ENCODE measurements around the gene GPR37. TPM values are rescaled to one million over a fixed set of nuclear protein-coding genes. Genes with fewer than 3 reads are reported as not detected.

GPR37 gene
- total and polyA plus RNA-seq, 2 donors (not counting 3 experiments of a cell fraction or from before 2014, with no cell fraction given), result 0.92 to 2.1 TPM

DNA sequence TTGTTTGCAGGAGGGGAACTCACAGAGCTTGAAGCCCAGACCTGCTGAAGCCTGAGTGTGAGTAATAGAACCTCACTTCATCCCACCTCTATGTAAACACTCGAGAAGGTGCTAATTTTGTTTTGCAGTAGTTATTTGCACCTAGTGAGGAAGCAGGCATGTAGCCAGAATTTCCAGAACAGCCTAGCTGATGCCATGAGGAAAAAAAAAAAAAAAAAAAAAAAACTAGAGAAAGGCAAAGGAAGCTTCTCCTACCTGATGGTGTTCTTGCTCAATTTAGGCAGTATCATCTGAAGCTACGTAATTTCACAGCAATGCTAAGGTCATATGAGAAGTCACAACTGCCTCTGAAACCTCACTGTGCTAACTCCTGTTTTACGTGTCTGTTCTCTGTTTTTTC, 13.6 kb upstream of the GPR37 start:
- ChIA-PET CTCF (interaction anchor here (0.8 to 1.3 kb wide), 4 partner anchors 11 to 678 kb away, joined by 3 to 9 read pairs (median 4); partner anchors contain the start of gene GPR37), POLR2A (no interaction called here)
- Histone ChIP-seq H3K4me2 (ENCODE audit: insufficient read depth, low read length) (no peak overlapping the region), H3K9ac (replicated peaks; ENCODE audit: extremely low read depth, insufficient read depth, low read length) (no peak overlapping the region), H3K9me3 (replicated peaks; ENCODE audit: control insufficient read depth, insufficient read depth, low read length) (no peaks in the 10 kb centered on the region), H3K4me1 (ENCODE audit: control insufficient read depth, extremely low read depth, insufficient read depth, low read length) (peaks cover 11% of the 10 kb centered on the region), H3K9me1 (replicated peaks; ENCODE audit: control insufficient read depth, extremely low read depth, insufficient read depth, low read length) (no peaks in the 10 kb centered on the region), H3K79me2 (ENCODE audit: control insufficient read depth, insufficient read depth, low read length) (no peaks in the 10 kb centered on the region), H3K36me3 (ENCODE audit: control insufficient read depth in 2 of 2, extremely low read depth in 1 of 2, insufficient read depth in 2 of 2, low read length in 2 of 2) (no peaks in the 10 kb centered on the region), H4K20me1 (replicated peaks; ENCODE audit: control insufficient read depth, extremely low read depth, insufficient read depth, low read length) (no peaks in the 10 kb centered on the region), H2AFZ (ENCODE audit: low read depth, low read length) (no peak overlapping the region), H3K27ac (ENCODE audit: insufficient read depth, low read depth, low read length) (no peak overlapping the region), H3K4me3 (replicated peaks in 1 of 3; ENCODE audit: insufficient read depth in 1 of 3, low read depth in 1 of 3, low read length in 3 of 3) (no peak overlapping the region), H3K27me3 (ENCODE audit: control insufficient read depth in 2 of 2, insufficient read depth in 2 of 2, low read length in 2 of 2) (no peaks in the 10 kb centered on the region)
- TF ChIP-seq EZH2 (IDR thresholded peaks at IDR 0.05; ENCODE audit: borderline replicate concordance, low read depth, low read length, severe bottlenecking), result no peak
- TF ChIP-seq JUN (IDR thresholded peaks at IDR 0.05; ENCODE audit: borderline replicate concordance, insufficient read depth, insufficient read length, low read depth), result no peak
- no peak for TF ChIP-seq MYC (IDR thresholded peaks at IDR 0.05; ENCODE audit: low read depth, low read length)
- TF ChIP-seq POLR2A (IDR thresholded peaks at IDR 0.05; ENCODE audit: low read depth, low read length), result no peak
- dilution Hi-C loops (cut with MboI; ENCODE audit: extremely low pct_ligation_motif_present, low sequenced_read_pairs), result no loop called here
- intact Hi-C loops (cut with micrococcal nuclease), result no loop called here
- no peak for FAIRE-seq
- no peak for DNase-seq (ENCODE audit: low read depth, low spot score)
- BruUV-seq (replicated peaks), result no TSS peak

- intact Hi-C loops (cut with micrococcal nuclease) (no loop called here), dilution Hi-C loops (cut with MboI; ENCODE audit: extremely low pct_ligation_motif_present, low sequenced_read_pairs) (no loop called here)
- Histone ChIP-seq H3K9ac (replicated peaks; ENCODE audit: extremely low read depth, insufficient read depth, low read length) (no peak overlapping the region), H3K4me1 (ENCODE audit: control insufficient read depth, extremely low read depth, insufficient read depth, low read length) (no peaks in the 10 kb centered on the region), H3K27me3 (ENCODE audit: control insufficient read depth in 2 of 2, insufficient read depth in 2 of 2, low read length in 2 of 2) (peaks cover 0 to 1% of the 10 kb centered on the region in 2 experiments), H4K20me1 (replicated peaks; ENCODE audit: control insufficient read depth, extremely low read depth, insufficient read depth, low read length) (no peaks in the 10 kb centered on the region), H2AFZ (ENCODE audit: low read depth, low read length) (no peak overlapping the region), H3K36me3 (ENCODE audit: control insufficient read depth in 2 of 2, extremely low read depth in 1 of 2, insufficient read depth in 2 of 2, low read length in 2 of 2) (no peaks in the 10 kb centered on the region), H3K27ac (ENCODE audit: insufficient read depth, low read depth, low read length) (no peak overlapping the region), H3K9me1 (replicated peaks; ENCODE audit: control insufficient read depth, extremely low read depth, insufficient read depth, low read length) (no peaks in the 10 kb centered on the region), H3K79me2 (ENCODE audit: control insufficient read depth, insufficient read depth, low read length) (no peaks in the 10 kb centered on the region), H3K4me3 (replicated peaks in 1 of 3; ENCODE audit: insufficient read depth in 1 of 3, low read depth in 1 of 3, low read length in 3 of 3) (no peak overlapping the region), H3K9me3 (replicated peaks; ENCODE audit: control insufficient read depth, insufficient read depth, low read length) (no peaks in the 10 kb centered on the region), H3K4me2 (ENCODE audit: insufficient read depth, low read length) (no peak overlapping the region)
- POLR2A ChIA-PET, result no interaction called here
- TF ChIP-seq MAX (IDR thresholded peaks at IDR 0.05; ENCODE audit: insufficient read depth, insufficient read length) (no peak), EZH2 (IDR thresholded peaks at IDR 0.05; ENCODE audit: borderline replicate concordance, low read depth, low read length, severe bottlenecking) (no peak), CTCF (IDR thresholded peaks at IDR 0.05; ENCODE audit: extremely low read depth in 1 of 2, insufficient read depth in 1 of 2, low read depth in 1 of 2, low read length in 2 of 2) (no peak), FOS (IDR thresholded peaks at IDR 0.05; ENCODE audit: borderline replicate concordance, insufficient read depth, low read length) (no peak), GATA2 (IDR thresholded peaks at IDR 0.05; ENCODE audit: insufficient read depth, insufficient read length, low read depth, low read length) (no peak)
- no peak for FAIRE-seq
- DNase-seq (ENCODE audit: low read depth, low spot score), result no peak
- CTCF ChIA-PET, result interaction anchor here (1.0 to 1.9 kb wide), 4 partner anchors 8 to 686 kb away, joined by 3 to 14 read pairs (median 4); no protein-coding TSS in a partner anchor
- no TSS peak for BruUV-seq (replicated peaks)
These were observed 11.7 kb upstream of the GPR37 start for GRCh38 chr7:124777268-124777667.

Measured in endothelial cell of umbilical vein (primary cell).